CD4-positive, CD25-positive, alpha-beta regulatory T cell (primary cell): ENCODE measurements around the gene OR6K6. TPM values are rescaled to one million over a fixed set of nuclear protein-coding genes. Genes with fewer than 3 reads are reported as not detected.

Experiments
- ATAC-seq, 2 donors: fragments of 150-1000 bp; cut with Tn5 transposase; one replicate each; pipeline ENCODE4 v1.10.0; 2021; ENCODE audit warnings: low read depth in 2 of 2, moderate number of reproducible peaks in 2 of 2, moderate library complexity in 1 of 2
- DNase-seq, 3 donors: peaks; one replicate each; pipeline versions ENCODE4 v3.0.0 to v3.0.0-alpha.2; 2012 to 2022; ENCODE audit warnings: mixed read lengths in 1 of 3
- H3K27ac ChIP-seq: one replicate; pipeline ENCODE4 v1.7.0; 2013; ENCODE audit warnings: mild to moderate bottlenecking, low read length; ENCODE audit not compliant: insufficient read depth, poor library complexity, severe bottlenecking
- H3K27me3 ChIP-seq: one replicate; pipeline ENCODE4 v1.7.0; 2013; ENCODE audit warnings: low read length; ENCODE audit not compliant: control insufficient read depth, insufficient read depth
- H3K36me3 ChIP-seq: one replicate; pipeline ENCODE4 v1.7.0; 2013; ENCODE audit warnings: mild to moderate bottlenecking, low read length, moderate library complexity; ENCODE audit not compliant: control insufficient read depth, insufficient read depth
- H3K4me1 ChIP-seq: 2 replicates; pipeline ENCODE4 v1.7.0; 2013; ENCODE audit warnings: mild to moderate bottlenecking, low read length; ENCODE audit not compliant: insufficient read depth, control insufficient read depth, poor library complexity, severe bottlenecking
- H3K4me3 ChIP-seq: one replicate; pipeline ENCODE4 v1.7.0; 2013; ENCODE audit warnings: low read depth, mild to moderate bottlenecking, low read length, moderate library complexity
- H3K9me3 ChIP-seq, 2 experiments: 1 replicate in 1 of 2; 2 replicates in 1 of 2; pipeline ENCODE4 v1.7.0; 2013; ENCODE audit warnings: low read length in 2 of 2, mild to moderate bottlenecking in 1 of 2, moderate library complexity in 1 of 2; ENCODE audit not compliant: control insufficient read depth in 2 of 2
- H3K27ac Mint-ChIP-seq, 3 donors: one replicate each; pipeline ENCODE4 v1.8.0; 2020 to 2022; ENCODE audit warnings: mild to moderate bottlenecking in 3 of 3, mixed read lengths in 3 of 3, moderate library complexity in 2 of 3
- H3K27me3 Mint-ChIP-seq: one replicate; pipeline ENCODE4 v1.8.0; 2022; ENCODE audit warnings: mild to moderate bottlenecking, mixed read lengths
- H3K36me3 Mint-ChIP-seq: one replicate; pipeline ENCODE4 v1.8.0; 2020; ENCODE audit warnings: mixed read lengths
- H3K4me1 Mint-ChIP-seq, 4 donors: one replicate each; pipeline ENCODE4 v1.8.0; 2020 to 2022; ENCODE audit warnings: mixed read lengths in 4 of 4, mild to moderate bottlenecking in 1 of 4
- H3K4me3 Mint-ChIP-seq, 4 donors: one replicate each; pipeline ENCODE4 v1.8.0; 2020 to 2022; ENCODE audit warnings: mild to moderate bottlenecking in 4 of 4, mixed read lengths in 4 of 4, moderate library complexity in 3 of 4
- H3K9me3 Mint-ChIP-seq, 7 donors: one replicate each; pipeline ENCODE4 v1.8.0; 2020 to 2022; ENCODE audit warnings: mixed read lengths in 7 of 7, mild to moderate bottlenecking in 3 of 7, moderate library complexity in 2 of 7
- polyA plus RNA-seq, 4 donors: library from polyadenylated mRNA; unstranded; fragments of 300-500 nt; fragmentation: Illumina TruSeq; gene quantifications; one replicate each; pipeline ENCODE4 v1.2.3, GENCODE V29; 2021
- total RNA-seq: library from RNA; stranded (reverse); gene quantifications from one replicate; pipeline ENCODE4 v1.2.3, GENCODE V29; 2022

OR6K6 gene
- total and polyA plus RNA-seq, 5 donors from 2014 or later, result not detected

DNA sequence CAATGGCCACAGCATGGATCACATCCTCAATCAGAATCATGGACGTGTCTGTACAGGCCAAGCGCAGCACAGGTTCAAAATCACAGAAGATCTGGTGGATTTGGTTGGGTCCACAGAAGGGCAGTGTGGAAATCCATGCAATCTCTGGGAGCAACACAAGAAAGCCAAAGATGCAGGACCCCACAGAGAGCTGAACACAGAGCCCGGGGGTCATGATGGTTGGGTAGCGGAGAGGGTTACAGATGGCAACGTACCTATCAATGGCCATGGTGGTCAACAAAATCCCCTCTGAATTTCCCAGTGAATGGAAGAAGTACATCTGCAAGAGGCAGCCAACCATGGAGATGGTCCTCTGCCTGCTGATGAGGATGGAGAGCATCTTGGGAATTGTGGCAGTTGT is 30.1 kb upstream of the OR6K6 start:
- Histone ChIP-seq H3K4me1 (no peaks in the 10 kb centered on the region), H3K36me3 (no peaks in the 10 kb centered on the region), H3K4me3 (no peak overlapping the region), H3K27ac (no peak overlapping the region), H3K27me3 (peaks cover 13% of the 10 kb centered on the region), H3K9me3 (no peaks in the 10 kb centered on the region)
- H3K27ac Mint-ChIP-seq, result no peak overlapping the region
- no peaks in the 10 kb centered on the region for H3K4me1 Mint-ChIP-seq
- ATAC-seq (no peak), DNase-seq (no peak)
- no peaks in the 10 kb centered on the region for H3K36me3 Mint-ChIP-seq
- peaks cover 0 to 2% (median 0%) of the 10 kb centered on the region in 7 donors for H3K9me3 Mint-ChIP-seq
- H3K4me3 Mint-ChIP-seq, result peak overlapping the region in 1 of 4 donors; percentile 52
- H3K27me3 Mint-ChIP-seq, result peaks cover 22% of the 10 kb centered on the region

DNA sequence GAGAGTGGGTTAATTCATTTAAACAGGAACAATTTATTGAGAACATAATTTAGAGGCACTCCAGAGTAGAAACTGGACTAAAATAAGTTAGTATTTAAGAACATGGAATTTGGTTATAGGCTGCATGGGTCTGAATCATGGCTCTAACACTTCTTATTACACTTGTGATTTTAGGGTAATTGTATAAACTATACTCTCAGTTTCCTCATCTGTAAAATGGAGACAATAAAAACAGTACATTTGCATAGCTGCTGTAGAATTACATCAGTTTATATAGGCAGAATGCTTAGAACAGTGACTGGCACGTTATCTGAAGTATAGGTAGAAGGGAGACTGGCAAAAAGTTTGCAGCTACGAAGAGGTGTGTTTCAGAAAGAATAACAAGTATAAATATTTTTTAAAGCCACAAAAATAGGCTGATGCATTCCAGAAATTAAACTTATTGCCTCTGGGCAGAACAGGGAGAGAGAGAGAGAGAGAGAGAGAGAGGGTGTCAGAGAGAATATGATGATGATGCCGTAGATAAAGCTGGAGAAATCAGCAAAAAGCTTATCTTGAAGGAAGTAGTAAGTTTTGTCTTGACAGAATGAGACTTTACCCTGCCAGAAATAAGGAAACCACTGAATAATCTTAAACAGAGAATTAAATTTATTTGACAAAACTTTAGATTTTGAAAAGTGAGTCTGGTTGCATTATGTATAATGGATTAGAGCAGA is 25.9 kb upstream of the OR6K6 start:
- ATAC-seq (no peak), DNase-seq (no peak)
- no peak overlapping the region for H3K27ac ChIP-seq
- Mint-ChIP-seq H3K27ac (no peak overlapping the region), H3K4me1 (no peaks in the 10 kb centered on the region), H3K9me3 (peaks cover 0 to 1% (median 0%) of the 10 kb centered on the region in 7 donors), H3K36me3 (no peaks in the 10 kb centered on the region), H3K27me3 (peaks cover 22% of the 10 kb centered on the region), H3K4me3 (no peak overlapping the region)
- H3K4me3 ChIP-seq, result no peak overlapping the region
- no peaks in the 10 kb centered on the region for H3K36me3 ChIP-seq
- no peaks in the 10 kb centered on the region for H3K9me3 ChIP-seq
- peaks cover 14% of the 10 kb centered on the region for H3K27me3 ChIP-seq
- no peaks in the 10 kb centered on the region for H3K4me1 ChIP-seq

DNA sequence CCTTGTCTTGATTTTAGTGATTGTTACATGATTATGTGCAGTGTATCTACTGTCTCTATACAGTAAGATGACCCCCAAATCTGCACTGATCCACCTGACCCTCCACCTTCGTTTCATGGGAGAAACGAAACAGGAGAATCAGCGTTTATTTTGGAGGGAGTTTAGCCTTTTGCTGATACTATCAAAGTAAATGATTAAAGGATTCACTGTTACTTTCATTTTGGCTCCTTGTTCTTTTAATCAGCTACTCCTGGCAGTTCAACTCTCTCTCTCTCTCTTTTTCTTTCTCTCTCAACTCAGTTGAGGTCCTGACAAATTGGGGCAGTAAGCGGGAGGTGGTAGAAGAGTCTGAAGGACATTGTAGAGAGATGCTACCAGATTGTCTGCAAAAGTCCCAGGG is 24.1 kb upstream of the OR6K6 start:
- Mint-ChIP-seq H3K27me3 (peaks cover 26% of the 10 kb centered on the region), H3K4me1 (no peaks in the 10 kb centered on the region), H3K4me3 (no peak overlapping the region), H3K9me3 (no peaks in the 10 kb centered on the region), H3K27ac (no peak overlapping the region), H3K36me3 (no peaks in the 10 kb centered on the region)
- Histone ChIP-seq H3K36me3 (no peaks in the 10 kb centered on the region), H3K4me1 (no peaks in the 10 kb centered on the region), H3K9me3 (no peaks in the 10 kb centered on the region), H3K27ac (no peak overlapping the region), H3K27me3 (peaks cover 14% of the 10 kb centered on the region), H3K4me3 (no peak overlapping the region)
- DNase-seq, result no peak
- ATAC-seq, result no peak

DNA sequence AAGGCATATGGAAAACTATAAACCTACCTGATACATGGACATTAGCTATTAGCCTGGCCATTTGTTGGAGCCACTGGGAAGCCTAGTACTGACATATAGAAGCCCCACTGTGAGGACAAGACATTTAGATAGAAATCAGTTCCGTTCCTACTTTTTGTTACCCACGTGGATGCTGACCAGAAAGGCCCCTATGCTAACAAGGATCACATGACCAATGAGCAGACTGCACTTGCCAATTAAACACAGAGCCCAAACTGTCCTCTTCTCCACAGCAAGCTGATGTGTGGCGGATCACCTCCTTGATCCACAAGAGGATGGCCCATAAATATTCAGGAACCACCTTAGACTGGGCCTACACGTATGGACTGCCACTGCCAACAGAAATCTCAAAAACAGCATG is 22.8 kb upstream of the OR6K6 start:
- Histone ChIP-seq H3K4me3 (no peak overlapping the region), H3K36me3 (no peaks in the 10 kb centered on the region), H3K4me1 (no peaks in the 10 kb centered on the region), H3K9me3 (no peaks in the 10 kb centered on the region), H3K27ac (no peak overlapping the region), H3K27me3 (peaks cover 8% of the 10 kb centered on the region)
- Mint-ChIP-seq H3K27ac (no peak overlapping the region), H3K27me3 (peaks cover 26% of the 10 kb centered on the region), H3K9me3 (no peaks in the 10 kb centered on the region), H3K4me3 (no peak overlapping the region), H3K36me3 (no peaks in the 10 kb centered on the region), H3K4me1 (no peaks in the 10 kb centered on the region)
- ATAC-seq (no peak), DNase-seq (no peak)

DNA sequence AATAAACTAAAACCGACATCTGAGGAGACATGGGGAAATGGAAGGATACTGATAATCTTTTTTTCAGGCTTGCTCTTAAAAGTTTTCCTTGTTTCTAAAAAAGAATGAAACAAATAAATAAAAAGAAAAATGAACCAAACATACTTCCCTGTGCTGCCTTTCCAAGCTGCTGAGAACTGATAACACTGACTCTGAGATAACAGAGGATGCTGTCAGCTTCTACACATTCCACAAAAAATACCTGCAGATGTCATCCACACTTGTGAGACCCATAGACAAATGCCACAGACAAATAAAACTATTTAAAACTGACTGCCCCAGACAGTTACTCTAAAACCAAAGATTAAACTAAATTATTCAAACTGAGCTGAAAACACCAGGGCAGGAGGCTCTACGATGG is 22.0 kb upstream of the OR6K6 start:
- no peaks in the 10 kb centered on the region for H3K36me3 Mint-ChIP-seq
- no peak overlapping the region for H3K4me3 ChIP-seq
- peaks cover 0 to 2% (median 0%) of the 10 kb centered on the region in 7 donors for H3K9me3 Mint-ChIP-seq
- no peak overlapping the region for H3K27ac ChIP-seq
- no peaks in the 10 kb centered on the region for H3K36me3 ChIP-seq
- H3K27me3 Mint-ChIP-seq, result peaks cover 26% of the 10 kb centered on the region
- DNase-seq (no peak), ATAC-seq (no peak)
- H3K9me3 ChIP-seq, result no peaks in the 10 kb centered on the region
- H3K27me3 ChIP-seq, result peaks cover 8% of the 10 kb centered on the region
- no peak overlapping the region for H3K4me3 Mint-ChIP-seq
- no peaks in the 10 kb centered on the region for H3K4me1 Mint-ChIP-seq
- H3K4me1 ChIP-seq, result no peaks in the 10 kb centered on the region
- H3K27ac Mint-ChIP-seq, result peak overlapping the region in 1 of 3 donors; percentile 7

DNA sequence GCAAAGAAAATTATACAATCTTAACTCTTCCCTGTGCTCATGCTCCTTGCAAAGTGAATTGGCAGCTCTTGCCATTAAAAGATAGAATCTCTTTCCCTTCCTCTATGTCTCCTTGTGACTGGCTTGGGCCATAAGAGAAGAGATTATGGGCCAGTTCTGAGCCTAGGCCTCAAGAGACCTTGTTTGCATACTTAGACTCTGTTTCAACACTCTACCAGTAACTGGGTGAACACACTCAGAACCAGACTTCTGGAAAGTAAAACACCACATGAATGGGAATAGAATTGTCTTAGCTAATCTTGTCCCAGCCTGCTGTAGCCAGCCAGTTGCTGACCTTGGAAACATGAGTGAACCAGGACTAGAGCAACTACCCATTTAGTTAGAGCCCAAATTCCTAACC is 18.7 kb upstream of the OR6K6 start:
- H3K36me3 ChIP-seq, result no peaks in the 10 kb centered on the region
- Mint-ChIP-seq H3K4me1 (no peaks in the 10 kb centered on the region), H3K36me3 (no peaks in the 10 kb centered on the region), H3K9me3 (peaks cover 0 to 4% (median 0%) of the 10 kb centered on the region in 7 donors), H3K27ac (no peak overlapping the region), H3K27me3 (peaks cover 22% of the 10 kb centered on the region), H3K4me3 (no peak overlapping the region)
- no peak for DNase-seq
- no peak for ATAC-seq
- H3K4me1 ChIP-seq, result no peaks in the 10 kb centered on the region
- peaks cover 13% of the 10 kb centered on the region for H3K27me3 ChIP-seq
- H3K4me3 ChIP-seq, result no peak overlapping the region
- H3K27ac ChIP-seq, result no peak overlapping the region
- no peaks in the 10 kb centered on the region for H3K9me3 ChIP-seq

DNA sequence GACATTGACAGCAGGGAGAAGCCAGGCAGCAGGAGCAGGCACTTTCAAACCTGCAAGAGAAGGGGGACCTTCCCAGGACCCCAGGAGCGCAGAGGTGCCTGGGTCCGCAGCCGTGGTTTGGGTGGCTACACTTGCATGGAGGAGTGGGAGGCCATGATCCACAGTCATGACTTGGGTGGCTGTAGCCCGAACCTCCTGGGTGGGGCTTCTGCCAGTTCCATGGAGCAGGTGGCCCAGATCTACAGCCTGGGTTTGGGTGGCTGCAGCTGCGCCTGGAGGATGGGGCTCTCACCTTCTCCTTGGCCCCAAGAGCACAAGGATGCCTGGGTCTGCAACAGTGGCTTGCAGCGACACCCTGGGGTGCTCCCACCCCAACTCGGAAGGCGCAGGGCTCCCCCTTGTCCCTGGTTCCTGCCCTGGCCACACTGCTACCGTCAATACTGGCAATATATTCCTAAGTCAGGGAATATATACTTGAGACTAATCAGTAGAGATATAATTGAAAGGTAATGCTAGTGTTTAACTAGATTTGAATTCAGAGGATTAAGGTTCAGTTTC is 2.3 kb upstream of the OR6K6 start:
- no peak overlapping the region for H3K27ac Mint-ChIP-seq
- H3K36me3 Mint-ChIP-seq, result no peaks in the 10 kb centered on the region
- H3K4me1 Mint-ChIP-seq, result no peaks in the 10 kb centered on the region
- Histone ChIP-seq H3K9me3 (no peaks in the 10 kb centered on the region), H3K4me1 (no peaks in the 10 kb centered on the region), H3K27me3 (peaks cover 3% of the 10 kb centered on the region), H3K36me3 (no peaks in the 10 kb centered on the region), H3K27ac (no peak overlapping the region), H3K4me3 (no peak overlapping the region)
- ATAC-seq (no peak), DNase-seq (no peak)
- peaks cover 0 to 4% (median 0%) of the 10 kb centered on the region in 7 donors for H3K9me3 Mint-ChIP-seq
- H3K27me3 Mint-ChIP-seq, result peaks cover 16% of the 10 kb centered on the region
- no peak overlapping the region for H3K4me3 Mint-ChIP-seq
